ENCODE measurements around the gene EGR4.

- TF ChIP-seq CTCF (IDR thresholded peaks at IDR 0.05) = no peak
- no peak for TF ChIP-seq POLR2A (IDR thresholded peaks at IDR 0.05)
These were observed 34.1 kb downstream of the EGR4 start for GRCh38 chr2:73259276-73259675.

All from uterus (tissue), 2 donors.